B cell (primary cell): ENCODE data around the gene PRELID2.

ENCODE experiments used
- EZH2 ChIP-seq: IDR thresholded peaks from 2 replicates; pipeline ENCODE4 v1.6.1; 2012; ENCODE audit warnings: borderline replicate concordance, low read depth, mild to moderate bottlenecking, moderate library complexity, low read length; ENCODE audit not compliant: insufficient read depth, poor library complexity, severe bottlenecking
- TF ChIP-seq, protein P1 (sequence below): fragments of 200-600 bp; IDR thresholded peaks from one replicate; pipeline ENCODE4 v1.8.0; 2022; ENCODE audit warnings: antibody characterized with exemption, mild to moderate bottlenecking

DNA sequence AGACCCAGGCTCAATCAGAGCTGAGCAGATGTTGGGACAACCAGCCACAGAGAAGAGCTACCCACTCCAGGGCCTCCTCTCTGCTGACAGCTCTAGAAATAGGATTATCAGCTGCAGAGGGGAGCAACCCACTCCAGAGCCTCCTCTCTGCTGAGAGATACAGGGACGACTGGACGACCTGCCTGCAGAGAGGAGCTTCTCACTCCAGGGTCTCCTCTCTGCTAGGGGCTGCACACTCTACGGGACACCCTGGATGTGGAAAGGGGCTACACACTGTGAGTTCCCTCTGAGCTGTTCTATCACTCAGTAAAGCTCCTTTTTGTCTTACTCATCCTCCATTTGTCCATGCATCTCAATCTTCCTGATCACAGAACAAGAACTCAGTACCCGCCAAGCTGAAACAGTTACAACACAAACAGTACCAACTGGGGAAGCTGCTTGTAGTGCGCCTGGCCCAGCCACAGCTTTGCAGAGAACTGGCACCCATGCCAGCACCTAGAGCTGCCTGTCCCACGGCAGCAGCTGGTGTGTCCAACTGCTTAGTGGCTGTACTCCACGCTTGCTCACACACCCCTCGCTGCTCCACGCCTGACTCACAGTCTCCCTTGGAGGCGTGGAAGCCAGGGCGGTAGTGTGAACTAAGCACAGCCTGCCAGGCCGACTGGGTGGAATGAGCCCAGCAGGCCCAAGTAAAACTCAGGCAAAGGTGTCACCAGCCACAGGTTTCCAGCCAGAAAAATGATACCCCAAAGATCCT is 56.8 kb downstream of the PRELID2 start:
- TF ChIP-seq, protein P1, sequence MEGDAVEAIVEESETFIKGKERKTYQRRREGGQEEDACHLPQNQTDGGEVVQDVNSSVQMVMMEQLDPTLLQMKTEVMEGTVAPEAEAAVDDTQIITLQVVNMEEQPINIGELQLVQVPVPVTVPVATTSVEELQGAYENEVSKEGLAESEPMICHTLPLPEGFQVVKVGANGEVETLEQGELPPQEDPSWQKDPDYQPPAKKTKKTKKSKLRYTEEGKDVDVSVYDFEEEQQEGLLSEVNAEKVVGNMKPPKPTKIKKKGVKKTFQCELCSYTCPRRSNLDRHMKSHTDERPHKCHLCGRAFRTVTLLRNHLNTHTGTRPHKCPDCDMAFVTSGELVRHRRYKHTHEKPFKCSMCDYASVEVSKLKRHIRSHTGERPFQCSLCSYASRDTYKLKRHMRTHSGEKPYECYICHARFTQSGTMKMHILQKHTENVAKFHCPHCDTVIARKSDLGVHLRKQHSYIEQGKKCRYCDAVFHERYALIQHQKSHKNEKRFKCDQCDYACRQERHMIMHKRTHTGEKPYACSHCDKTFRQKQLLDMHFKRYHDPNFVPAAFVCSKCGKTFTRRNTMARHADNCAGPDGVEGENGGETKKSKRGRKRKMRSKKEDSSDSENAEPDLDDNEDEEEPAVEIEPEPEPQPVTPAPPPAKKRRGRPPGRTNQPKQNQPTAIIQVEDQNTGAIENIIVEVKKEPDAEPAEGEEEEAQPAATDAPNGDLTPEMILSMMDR: no peak
- TF ChIP-seq EZH2: no peak
